Effector memory CD8-positive, alpha-beta T cell (primary cell): ENCODE data around the gene TRAF6.
"Not testable (repeated sequence)": the region's sequence is repeated elsewhere in the genome, so short reads cannot be mapped to it uniquely, and the experiment has no call there.

Experiments used
- ATAC-seq: fragments of 150-1000 bp; cut with Tn5 transposase; replicated peaks from 2 replicates; pipeline ENCODE4 v1.10.0; 2021; ENCODE audit warnings: mild to moderate bottlenecking, moderate library complexity
- DNase-seq, 3 experiments: peaks; one replicate each; pipeline ENCODE4 v3.0.0; 2021
- H3K27ac Mint-ChIP-seq, 2 donors: one replicate each; pipeline ENCODE4 v1.8.0; 2022; ENCODE audit warnings: mild to moderate bottlenecking in 2 of 2, mixed read lengths in 2 of 2, moderate library complexity in 2 of 2
- H3K27me3 Mint-ChIP-seq, 2 donors: one replicate each; pipeline ENCODE4 v1.8.0; 2022; ENCODE audit warnings: mixed read lengths in 2 of 2
- H3K36me3 Mint-ChIP-seq: one replicate; pipeline ENCODE4 v1.8.0; 2022; ENCODE audit warnings: mild to moderate bottlenecking, moderate library complexity, mixed read lengths; ENCODE audit not compliant: insufficient read depth
- H3K4me1 Mint-ChIP-seq, 2 donors: one replicate each; pipeline ENCODE4 v1.8.0; 2022; ENCODE audit warnings: low read depth in 2 of 2, mixed read lengths in 2 of 2
- H3K4me3 Mint-ChIP-seq, 2 donors: one replicate each; pipeline ENCODE4 v1.8.0; 2022; ENCODE audit warnings: mild to moderate bottlenecking in 2 of 2, mixed read lengths in 2 of 2, moderate library complexity in 2 of 2
- H3K9me3 Mint-ChIP-seq, 2 donors: one replicate each; pipeline ENCODE4 v1.8.0; 2022; ENCODE audit warnings: mixed read lengths in 2 of 2

TRAF6 gene

GRCh38 chr11:36485298-36486002 lies 24.6 kb downstream of the TRAF6 start:
- Mint-ChIP-seq H3K27ac (no peak overlapping the region), H3K27me3 (no peaks in the 10 kb centered on the region), H3K4me3 (no peak overlapping the region), H3K36me3 (peaks cover 40% of the 10 kb centered on the region), H3K9me3 (no peaks in the 10 kb centered on the region), H3K4me1 (peaks cover 14 to 28% of the 10 kb centered on the region in 2 donors)
- ATAC-seq (no peak), DNase-seq (no peak)

- H3K27me3 Mint-ChIP-seq, DNase-seq, H3K27ac Mint-ChIP-seq, H3K4me3 Mint-ChIP-seq, H3K9me3 Mint-ChIP-seq: not testable (repeated sequence)
- peak; percentile 33 for ATAC-seq
- peaks cover 22% of the 10 kb centered on the region for H3K36me3 Mint-ChIP-seq
- peaks cover 9 to 15% of the 10 kb centered on the region in 2 donors for H3K4me1 Mint-ChIP-seq
Measured at GRCh38 chr11:36483042-36483441, 27.0 kb downstream of the TRAF6 start.

- Mint-ChIP-seq H3K9me3 (no peaks in the 10 kb centered on the region), H3K4me1 (peaks cover 0 to 5% of the 10 kb centered on the region in 2 donors), H3K27ac (no peak overlapping the region), H3K36me3 (peaks cover 8% of the 10 kb centered on the region), H3K27me3 (no peaks in the 10 kb centered on the region), H3K4me3 (no peak overlapping the region)
- ATAC-seq (no peak), DNase-seq (no peak)
Measured at GRCh38 chr11:36480833-36481232, 29.2 kb downstream of the TRAF6 start.

GRCh38 chr11:36478700-36479329 lies 31.3 kb downstream of the TRAF6 start:
- H3K27ac Mint-ChIP-seq, result no peak overlapping the region
- H3K4me3 Mint-ChIP-seq, result no peak overlapping the region
- ATAC-seq, result peak; percentile 61

GRCh38 chr11:36475192-36475591 lies 34.9 kb downstream of the TRAF6 start:
- Mint-ChIP-seq H3K9me3 (no peaks in the 10 kb centered on the region), H3K4me1 (peaks cover 10 to 21% of the 10 kb centered on the region in 2 donors), H3K27ac (no peak overlapping the region), H3K27me3 (no peaks in the 10 kb centered on the region), H3K36me3 (no peaks in the 10 kb centered on the region), H3K4me3 (no peak overlapping the region)
- DNase-seq, result no peak
- no peak for ATAC-seq

More at GRCh38 chr11:36478700-36479329, 31.3 kb downstream of the TRAF6 start:
- peaks cover 3 to 12% of the 10 kb centered on the region in 2 donors for H3K4me1 Mint-ChIP-seq
- H3K27me3 Mint-ChIP-seq, result no peaks in the 10 kb centered on the region
- peaks cover 4% of the 10 kb centered on the region for H3K36me3 Mint-ChIP-seq
- H3K9me3 Mint-ChIP-seq, result no peaks in the 10 kb centered on the region
- peak; percentile 34 to 50 (median 37) for DNase-seq

- H3K27me3 Mint-ChIP-seq, result no peaks in the 10 kb centered on the region
- ATAC-seq (no peak), DNase-seq (no peak)
- peaks cover 6% of the 10 kb centered on the region for H3K36me3 Mint-ChIP-seq
- H3K27ac Mint-ChIP-seq, result peak overlapping the region in 1 of 2 donors; percentile 70
- H3K9me3 Mint-ChIP-seq, result no peaks in the 10 kb centered on the region
- H3K4me3 Mint-ChIP-seq, result no peak overlapping the region
- peaks cover 25 to 40% of the 10 kb centered on the region in 2 donors for H3K4me1 Mint-ChIP-seq
Measured at GRCh38 chr11:36471577-36471976, 38.5 kb downstream of the TRAF6 start.

GRCh38 chr11:36469881-36470802 lies 39.9 kb downstream of the TRAF6 start:
- H3K4me3 Mint-ChIP-seq, result no peak overlapping the region
- DNase-seq (no peak), ATAC-seq (no peak)
- peaks cover 24 to 44% of the 10 kb centered on the region in 2 donors for H3K4me1 Mint-ChIP-seq
- no peaks in the 10 kb centered on the region for H3K9me3 Mint-ChIP-seq
- no peaks in the 10 kb centered on the region for H3K27me3 Mint-ChIP-seq
- H3K36me3 Mint-ChIP-seq, result peaks cover 6% of the 10 kb centered on the region
- H3K27ac Mint-ChIP-seq, result peak overlapping the region; percentile 61 to 87

GRCh38 chr11:36469063-36469462 lies 41.0 kb downstream of the TRAF6 start:
- ATAC-seq (peak; percentile 39), DNase-seq (peak; percentile 39 to 44 (median 43))
- H3K27ac Mint-ChIP-seq, result peak overlapping the region; percentile 86 to 87
- H3K4me1 Mint-ChIP-seq, result peaks cover 24 to 52% of the 10 kb centered on the region in 2 donors
- no peak overlapping the region for H3K4me3 Mint-ChIP-seq
- peaks cover 6% of the 10 kb centered on the region for H3K36me3 Mint-ChIP-seq
- H3K9me3 Mint-ChIP-seq, result no peaks in the 10 kb centered on the region
- no peaks in the 10 kb centered on the region for H3K27me3 Mint-ChIP-seq

GRCh38 chr11:36467916-36468315 lies 42.2 kb downstream of the TRAF6 start:
- Mint-ChIP-seq H3K4me1 (peaks cover 21 to 51% of the 10 kb centered on the region in 2 donors), H3K36me3 (peaks cover 14% of the 10 kb centered on the region), H3K27ac (peak overlapping the region; percentile 77 to 86), H3K9me3 (no peaks in the 10 kb centered on the region), H3K4me3 (no peak overlapping the region), H3K27me3 (no peaks in the 10 kb centered on the region)
- DNase-seq, result no peak
- ATAC-seq, result no peak

GRCh38 chr11:36467012-36467411 lies 43.1 kb downstream of the TRAF6 start:
- Mint-ChIP-seq H3K27me3 (no peaks in the 10 kb centered on the region), H3K27ac (peak overlapping the region; percentile 77 to 86), H3K4me1 (peaks cover 24 to 54% of the 10 kb centered on the region in 2 donors), H3K4me3 (peak overlapping the region in 1 of 2 donors; percentile 32), H3K36me3 (peaks cover 23% of the 10 kb centered on the region), H3K9me3 (no peaks in the 10 kb centered on the region)
- no peak for ATAC-seq
- no peak for DNase-seq

GRCh38 chr11:36465449-36466163 lies 44.5 kb downstream of the TRAF6 start:
- peaks cover 34% of the 10 kb centered on the region for H3K36me3 Mint-ChIP-seq
- no peak overlapping the region for H3K4me3 Mint-ChIP-seq
- DNase-seq (no peak), ATAC-seq (peak; percentile 44)
- no peaks in the 10 kb centered on the region for H3K27me3 Mint-ChIP-seq
- H3K4me1 Mint-ChIP-seq, result peaks cover 27 to 58% of the 10 kb centered on the region in 2 donors
- H3K27ac Mint-ChIP-seq, result peak overlapping the region in 1 of 2 donors; percentile 80
- no peaks in the 10 kb centered on the region for H3K9me3 Mint-ChIP-seq

GRCh38 chr11:36464720-36465119 lies 45.4 kb downstream of the TRAF6 start:
- Mint-ChIP-seq H3K9me3 (no peaks in the 10 kb centered on the region), H3K4me3 (no peak overlapping the region), H3K27me3 (no peaks in the 10 kb centered on the region), H3K27ac (peak overlapping the region; percentile 66 to 80), H3K36me3 (peaks cover 43% of the 10 kb centered on the region), H3K4me1 (peaks cover 29 to 59% of the 10 kb centered on the region in 2 donors)
- ATAC-seq (no peak), DNase-seq (no peak)

GRCh38 chr11:36463781-36464180 lies 46.3 kb downstream of the TRAF6 start:
- no peaks in the 10 kb centered on the region for H3K9me3 Mint-ChIP-seq
- no peaks in the 10 kb centered on the region for H3K27me3 Mint-ChIP-seq

More at GRCh38 chr11:36463781-36464180, 46.3 kb downstream of the TRAF6 start:
- H3K4me3 Mint-ChIP-seq, result no peak overlapping the region
- H3K4me1 Mint-ChIP-seq, result peaks cover 31 to 53% of the 10 kb centered on the region in 2 donors
- H3K36me3 Mint-ChIP-seq, result peaks cover 49% of the 10 kb centered on the region
- peak overlapping the region; percentile 66 to 80 for H3K27ac Mint-ChIP-seq
- DNase-seq (no peak), ATAC-seq (no peak)
